Lower leg skin (tissue), 3 donors: ENCODE data around the gene WSCD2.

Experiments used
- CTCF ChIP-seq, 3 donors: fragments of 450-650 bp; IDR thresholded peaks; one replicate each; pipeline ENCODE4 v1.5.1; 2016; ENCODE audit warnings: antibody characterized with exemption in 3 of 3, mild to moderate bottlenecking in 3 of 3, moderate library complexity in 2 of 3
- POLR2A ChIP-seq, 2 donors: fragments of 450-650 bp; IDR thresholded peaks; one replicate each; pipeline ENCODE4 v1.6.1; 2016 to 2017; ENCODE audit warnings: antibody characterized with exemption in 2 of 2, mild to moderate bottlenecking in 1 of 2, moderate library complexity in 1 of 2

DNA sequence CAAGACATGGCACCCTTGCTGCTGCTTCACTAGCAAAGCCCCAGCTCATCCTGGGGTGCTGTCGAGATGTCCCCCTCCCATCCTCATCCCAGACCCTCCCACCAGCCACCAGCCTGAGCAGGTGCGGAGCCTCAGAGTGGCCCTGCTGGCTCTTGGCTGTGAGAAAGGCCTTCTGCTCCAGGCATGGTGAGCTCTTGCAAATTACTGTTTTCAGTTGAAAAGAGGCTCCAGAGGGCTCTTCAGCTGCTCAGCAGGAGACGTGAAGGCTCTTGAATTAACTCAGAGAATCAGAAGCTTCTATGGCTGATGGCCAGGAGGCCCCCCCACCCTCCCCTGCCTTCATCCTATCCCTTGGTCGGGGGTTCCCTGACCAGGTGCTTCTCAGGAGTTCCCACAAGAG, 44.1 kb downstream of the WSCD2 start:
- no peak for TF ChIP-seq CTCF (IDR thresholded peaks at IDR 0.05)
- TF ChIP-seq POLR2A (IDR thresholded peaks at IDR 0.05): no peak
